HG03103 (cell line): Measurements from ENCODE around the gene TRIM72.
"Not testable (repeated sequence)": the region's sequence is repeated elsewhere in the genome, so short reads cannot be mapped to it uniquely, and the experiment has no call there.

Experiments used
- ATAC-seq: cut with Tn5 transposase; IDR thresholded peaks from one replicate; pipeline ENCODE4 v1.9.1; 2021; ENCODE audit warnings: low read depth; ENCODE audit not compliant: unreplicated experiment

The TRIM72 gene

DNA sequence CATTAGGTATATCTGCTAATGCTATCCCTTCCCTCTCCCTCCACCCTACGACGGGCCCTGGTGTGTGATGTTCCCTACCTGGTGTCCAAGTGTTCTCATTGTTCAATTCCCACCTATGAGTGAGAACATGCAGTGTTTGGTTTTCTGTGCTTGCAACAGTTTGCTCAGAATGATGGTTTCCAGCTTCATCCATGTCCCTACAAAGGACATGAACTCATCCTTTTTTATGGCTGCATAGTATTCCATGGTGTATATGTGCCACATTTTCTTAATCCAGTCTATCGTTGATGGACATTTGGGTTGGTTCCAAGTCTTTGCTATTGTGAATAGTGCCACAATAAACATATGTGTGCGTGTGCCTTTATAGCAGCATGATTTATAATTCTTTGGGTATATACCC, 64.9 kb downstream of the TRIM72 start:
- not testable (repeated sequence) for ATAC-seq
